H9 (cell line): ENCODE results near the gene HSPA8. TPM values are rescaled to one million over a fixed set of nuclear protein-coding genes. Genes with fewer than 3 reads are reported as not detected.

Source experiments
- DNase-seq: peaks from one replicate; pipeline ENCODE4 v3.0.0-alpha.2; 2017
- H2AFZ ChIP-seq: one replicate; pipeline ENCODE4 v1.6.1; 2013; ENCODE audit warnings: mild to moderate bottlenecking, low read length, control low read depth, moderate library complexity
- H2AK5ac ChIP-seq: 2 replicates; pipeline ENCODE4 v1.6.1; 2013; ENCODE audit warnings: low read length, control low read depth, mixed read lengths; ENCODE audit not compliant: insufficient read length
- H2BK120ac ChIP-seq: one replicate; pipeline ENCODE4 v1.6.1; 2013; ENCODE audit warnings: low read depth, mild to moderate bottlenecking, low read length, control low read depth, inconsistent platforms; ENCODE audit not compliant: poor library complexity, severe bottlenecking
- H2BK12ac ChIP-seq: 2 replicates; pipeline ENCODE4 v1.6.1; 2013; ENCODE audit warnings: low read length, control low read depth, mixed read lengths, low read depth; ENCODE audit not compliant: insufficient read length
- H2BK15ac ChIP-seq: 2 replicates; pipeline ENCODE4 v1.6.1; 2013; ENCODE audit warnings: low read depth, low read length, control low read depth
- H2BK20ac ChIP-seq: one replicate; pipeline ENCODE4 v1.6.1; 2013; ENCODE audit warnings: low read depth, mild to moderate bottlenecking, low read length, control low read depth, inconsistent platforms; ENCODE audit not compliant: poor library complexity, severe bottlenecking
- H2BK5ac ChIP-seq: 2 replicates; pipeline ENCODE4 v1.6.1; 2013; ENCODE audit warnings: low read length, control low read depth, mixed read lengths; ENCODE audit not compliant: insufficient read length
- H3K14ac ChIP-seq: 2 replicates; pipeline ENCODE4 v1.6.1; 2013; ENCODE audit warnings: low read length, control low read depth; ENCODE audit not compliant: insufficient read depth
- H3K18ac ChIP-seq: 2 replicates; pipeline ENCODE4 v1.6.1; 2013; ENCODE audit warnings: low read depth, mild to moderate bottlenecking, mixed read lengths, low read length, control low read depth; ENCODE audit not compliant: insufficient read length
- H3K23ac ChIP-seq: 2 replicates; pipeline ENCODE4 v1.6.1; 2013; ENCODE audit warnings: low read length, control low read depth, mixed read lengths, low read depth; ENCODE audit not compliant: insufficient read length
- H3K23me2 ChIP-seq: 2 replicates; pipeline ENCODE4 v1.6.1; 2013; ENCODE audit warnings: low read depth, mild to moderate bottlenecking, mixed read lengths, low read length, control low read depth; ENCODE audit not compliant: insufficient read length, poor library complexity, severe bottlenecking
- H3K27ac ChIP-seq: 2 replicates; pipeline ENCODE4 v1.5.1; 2013; ENCODE audit warnings: low read length, control low read depth, mixed read lengths, low read depth; ENCODE audit not compliant: insufficient read length
- H3K27me3 ChIP-seq: 2 replicates; pipeline ENCODE4 v1.6.1; 2013; ENCODE audit warnings: low read length, control low read depth, inconsistent platforms; ENCODE audit not compliant: insufficient read depth
- H3K4ac ChIP-seq: 2 replicates; pipeline ENCODE4 v1.6.1; 2013; ENCODE audit warnings: low read depth, mild to moderate bottlenecking, control low read depth, inconsistent platforms, low read length, moderate library complexity
- H3K4me1 ChIP-seq: 2 replicates; pipeline ENCODE4 v1.6.1; 2013; ENCODE audit warnings: low read length, control low read depth, inconsistent platforms; ENCODE audit not compliant: insufficient read depth
- H3K4me2 ChIP-seq: 2 replicates; pipeline ENCODE4 v1.6.1; 2013; ENCODE audit warnings: low read length, control low read depth, mixed read lengths; ENCODE audit not compliant: insufficient read length, insufficient read depth
- H3K56ac ChIP-seq: 2 replicates; pipeline ENCODE4 v1.6.1; 2013; ENCODE audit warnings: low read depth, mild to moderate bottlenecking, mixed read lengths, low read length, control low read depth; ENCODE audit not compliant: insufficient read length
- H3K79me1 ChIP-seq: 2 replicates; pipeline ENCODE4 v1.6.1; 2013; ENCODE audit warnings: low read depth, mild to moderate bottlenecking, moderate library complexity, low read length, control low read depth, inconsistent platforms; ENCODE audit not compliant: insufficient read depth, poor library complexity, severe bottlenecking
- H3K79me2 ChIP-seq: 2 replicates; pipeline ENCODE4 v1.6.1; 2013; ENCODE audit warnings: low read length, control low read depth, inconsistent platforms; ENCODE audit not compliant: insufficient read depth
- H3K9ac ChIP-seq: 2 replicates; pipeline ENCODE4 v1.6.1; 2013; ENCODE audit warnings: low read length, control low read depth, mixed read lengths; ENCODE audit not compliant: insufficient read length; ENCODE audit errors: extremely low read depth
- H3K9me3 ChIP-seq: one replicate; pipeline ENCODE4 v1.6.1; 2013; ENCODE audit warnings: low read depth, low read length, inconsistent platforms; ENCODE audit not compliant: control insufficient read depth
- H3T11ph ChIP-seq: one replicate; pipeline ENCODE4 v1.6.1; 2013; ENCODE audit warnings: mild to moderate bottlenecking, low read length, control low read depth, inconsistent platforms
- H4K20me1 ChIP-seq: one replicate; pipeline ENCODE4 v1.6.1; 2013; ENCODE audit not compliant: control insufficient read depth, insufficient read length, insufficient read depth
- H4K5ac ChIP-seq: 2 replicates; pipeline ENCODE4 v1.6.1; 2013; ENCODE audit warnings: low read depth, mild to moderate bottlenecking, mixed read lengths, low read length, control low read depth; ENCODE audit not compliant: insufficient read length
- H4K8ac ChIP-seq: replicated peaks from 2 replicates; pipeline ENCODE4 v1.6.1; 2013; ENCODE audit warnings: low read length, control low read depth, mixed read lengths, low read depth; ENCODE audit not compliant: insufficient read length
- H4K91ac ChIP-seq: 2 replicates; pipeline ENCODE4 v1.6.1; 2013; ENCODE audit warnings: low read depth, mild to moderate bottlenecking, moderate library complexity, mixed read lengths, low read length, control low read depth; ENCODE audit not compliant: insufficient read length
- H3K27ac Mint-ChIP-seq, 3 experiments: 2 replicates in 2 of 3; 3 replicates in 1 of 3; pipeline ENCODE4 v1.8.0; 2020 to 2021; ENCODE audit warnings: mixed read lengths in 3 of 3, mild to moderate bottlenecking in 1 of 3, moderate library complexity in 1 of 3
- H3K27me3 Mint-ChIP-seq: 2 replicates; pipeline ENCODE4 v1.8.0; 2021; ENCODE audit warnings: low read depth, mild to moderate bottlenecking, moderate library complexity, mixed read lengths
- H3K36me3 Mint-ChIP-seq, 3 experiments: 2 replicates in 2 of 3; 3 replicates in 1 of 3; pipeline ENCODE4 v1.8.0; 2020 to 2021; ENCODE audit warnings: low read depth in 3 of 3, mixed read lengths in 3 of 3; ENCODE audit not compliant: insufficient read depth in 1 of 3
- H3K4me1 Mint-ChIP-seq, 2 experiments: 2 replicates each; pipeline ENCODE4 v1.8.0; 2020; ENCODE audit warnings: mixed read lengths in 2 of 2
- H3K4me3 Mint-ChIP-seq, 2 experiments: 2 replicates in 1 of 2; 3 replicates in 1 of 2; pipeline ENCODE4 v1.8.0; 2020 to 2021; ENCODE audit warnings: mild to moderate bottlenecking in 2 of 2, mixed read lengths in 2 of 2, moderate library complexity in 1 of 2
- H3K9me3 Mint-ChIP-seq, 2 experiments: 2 replicates in 1 of 2; 3 replicates in 1 of 2; pipeline ENCODE4 v1.8.0; 2020; ENCODE audit warnings: mild to moderate bottlenecking in 2 of 2, mixed read lengths in 2 of 2, moderate library complexity in 1 of 2
- CTCF ChIP-seq: fragments of 200-600 bp; sonication (generic); conservative IDR thresholded peaks from 3 replicates; pipeline ENCODE4 v1.8.0; 2021; ENCODE audit warnings: antibody characterized with exemption, mild to moderate bottlenecking
- WGBS: extraction: QIAGEN DNeasy Blood & Tissue Kit; methylation state at CpG from one replicate; pipeline ENCODE4 v1.1.7; 2013; ENCODE audit warnings: missing lambda C conversion rate, low lambda C conversion rate, mixed read lengths; ENCODE audit not compliant: insufficient read length; ENCODE audit errors: extremely low coverage; 5-methylcytosine and 5-hydroxymethylcytosine counted together
- total RNA-seq: library from RNA; stranded (reverse); gene quantifications from 2 replicates; pipeline ENCODE4 v1.2.1, GENCODE V29; 2021

HSPA8 gene
- total RNA-seq, 1 experiment from 2014 or later = 2,160 TPM

GRCh38 chr11:123110397-123110796 lies 48.5 kb upstream of the HSPA8 start:
- no peak overlapping the region for H2AK5ac ChIP-seq
- Mint-ChIP-seq H3K36me3 (peaks cover 0 to 1% (median 1%) of the 10 kb centered on the region in 3 experiments; a peak in 2 of 7 replicates), H3K4me3 (no peak overlapping the region), H3K9me3 (0 out of 5 replicates have a peak, but pooled peaks cover 0 to under 1% of the 10 kb centered on the region in 2 experiments), H3K4me1 (0 out of 4 replicates have a peak, but pooled peaks cover 2 to 7% of the 10 kb centered on the region in 2 experiments), H3K27ac (peak overlapping the region in 1 of 3 experiments; percentile 45; a peak in 2 of 7 replicates), H3K27me3 (no peaks in the 10 kb centered on the region)
- no peak overlapping the region for H3K14ac ChIP-seq
- no peak overlapping the region for H3K23ac ChIP-seq
- H2AFZ ChIP-seq = no peak overlapping the region
- no peak for DNase-seq
- H3K18ac ChIP-seq = no peak overlapping the region
- WGBS = no CpG with 5 or more reads among the region's 8 CpGs
- no peak overlapping the region for H2BK15ac ChIP-seq
- no peak overlapping the region for H4K91ac ChIP-seq
- H2BK20ac ChIP-seq = no peak overlapping the region
- no peak overlapping the region for H3K4me2 ChIP-seq
- H3K4me1 ChIP-seq = no peaks in the 10 kb centered on the region
- H3T11ph ChIP-seq = no peak overlapping the region
- H4K20me1 ChIP-seq = no peaks in the 10 kb centered on the region
- H3K23me2 ChIP-seq = no peaks in the 10 kb centered on the region
- H3K4ac ChIP-seq = no peak overlapping the region
- H3K79me2 ChIP-seq = no peaks in the 10 kb centered on the region
- H3K9me3 ChIP-seq = no peaks in the 10 kb centered on the region
- no peak overlapping the region for H2BK12ac ChIP-seq
- no peak for TF ChIP-seq CTCF
- no peak overlapping the region for H4K5ac ChIP-seq
- no peak overlapping the region for H3K27ac ChIP-seq
- H3K27me3 ChIP-seq = no peaks in the 10 kb centered on the region
- no peak overlapping the region for H3K56ac ChIP-seq
- H3K79me1 ChIP-seq = no peaks in the 10 kb centered on the region
- no peak overlapping the region for H2BK5ac ChIP-seq
- no peak overlapping the region for H4K8ac ChIP-seq
- H2BK120ac ChIP-seq = no peak overlapping the region
- no peak overlapping the region for H3K9ac ChIP-seq
